GM20000 (cell line): ENCODE results near the gene ACKR3.

Experiments
- DNase-seq: peaks from one replicate; pipeline ENCODE4 v3.0.0; 2012; ENCODE audit warnings: low spot score
- TF ChIP-seq, protein P1 (sequence below): IDR thresholded peaks from 2 replicates; pipeline ENCODE4 v1.5.1; 2012; ENCODE audit warnings: mild to moderate bottlenecking, control low read depth; ENCODE audit errors: extremely low read depth, missing control alignments

ACKR3 gene

DNA sequence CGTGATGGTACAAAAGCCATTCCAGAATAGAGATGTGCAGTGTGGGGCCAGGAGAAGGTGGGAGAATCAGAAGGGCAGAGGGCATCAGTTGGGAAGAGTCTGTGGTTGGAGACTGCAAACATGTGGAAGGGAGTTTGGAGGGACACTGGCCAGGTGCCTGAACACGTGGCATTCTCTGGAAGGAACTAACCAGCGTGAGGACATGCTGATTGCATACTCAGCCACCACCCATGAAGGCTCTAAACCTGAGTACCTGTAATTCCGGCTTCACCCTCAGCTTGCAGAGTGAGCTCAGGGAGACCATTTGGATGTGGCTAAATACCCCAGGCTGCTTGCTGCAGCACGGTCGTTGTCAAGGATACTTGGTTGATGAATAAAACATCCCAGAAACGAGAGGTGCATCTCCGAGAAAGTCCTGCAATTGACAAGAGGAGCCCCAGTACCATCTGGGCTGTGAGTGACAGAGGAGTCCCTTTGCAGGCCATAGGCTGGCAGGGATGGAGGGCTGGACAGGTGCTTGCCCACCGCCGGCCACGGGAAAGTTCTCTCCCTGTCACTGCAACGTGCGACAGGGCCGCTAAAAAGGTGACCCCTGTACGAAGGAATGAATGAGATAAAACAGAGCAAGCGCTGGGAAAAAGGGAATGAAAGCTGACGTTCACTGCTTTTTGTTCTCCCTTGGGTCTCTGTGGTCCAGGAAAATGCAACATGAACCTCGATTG is 5.0 kb downstream of the ACKR3 start:
- DNase-seq, result no peak
- TF ChIP-seq, protein P1, sequence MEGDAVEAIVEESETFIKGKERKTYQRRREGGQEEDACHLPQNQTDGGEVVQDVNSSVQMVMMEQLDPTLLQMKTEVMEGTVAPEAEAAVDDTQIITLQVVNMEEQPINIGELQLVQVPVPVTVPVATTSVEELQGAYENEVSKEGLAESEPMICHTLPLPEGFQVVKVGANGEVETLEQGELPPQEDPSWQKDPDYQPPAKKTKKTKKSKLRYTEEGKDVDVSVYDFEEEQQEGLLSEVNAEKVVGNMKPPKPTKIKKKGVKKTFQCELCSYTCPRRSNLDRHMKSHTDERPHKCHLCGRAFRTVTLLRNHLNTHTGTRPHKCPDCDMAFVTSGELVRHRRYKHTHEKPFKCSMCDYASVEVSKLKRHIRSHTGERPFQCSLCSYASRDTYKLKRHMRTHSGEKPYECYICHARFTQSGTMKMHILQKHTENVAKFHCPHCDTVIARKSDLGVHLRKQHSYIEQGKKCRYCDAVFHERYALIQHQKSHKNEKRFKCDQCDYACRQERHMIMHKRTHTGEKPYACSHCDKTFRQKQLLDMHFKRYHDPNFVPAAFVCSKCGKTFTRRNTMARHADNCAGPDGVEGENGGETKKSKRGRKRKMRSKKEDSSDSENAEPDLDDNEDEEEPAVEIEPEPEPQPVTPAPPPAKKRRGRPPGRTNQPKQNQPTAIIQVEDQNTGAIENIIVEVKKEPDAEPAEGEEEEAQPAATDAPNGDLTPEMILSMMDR, result no peak

DNA sequence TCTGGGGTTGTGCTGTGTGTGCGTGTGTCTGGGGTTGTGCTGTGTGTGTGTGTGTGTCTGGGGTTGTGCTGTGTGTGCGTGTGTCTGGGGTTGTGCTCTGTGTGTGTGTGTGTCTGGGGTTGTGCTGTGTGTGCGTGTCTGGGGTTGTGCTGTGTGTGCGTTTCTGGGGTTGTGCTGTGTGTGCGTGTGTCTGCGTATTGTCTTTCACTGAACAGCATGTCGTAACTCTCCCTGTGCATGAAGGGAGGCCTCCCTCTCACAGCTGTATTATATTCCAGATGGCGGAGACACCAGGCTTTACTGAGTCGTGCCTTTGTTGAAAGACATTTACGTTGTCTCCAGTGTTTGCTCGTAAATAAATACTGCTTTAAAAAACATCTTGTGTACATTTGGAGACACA is 5.9 kb downstream of the ACKR3 start:
- TF ChIP-seq, protein P1, result no peak
- no peak for DNase-seq

DNA sequence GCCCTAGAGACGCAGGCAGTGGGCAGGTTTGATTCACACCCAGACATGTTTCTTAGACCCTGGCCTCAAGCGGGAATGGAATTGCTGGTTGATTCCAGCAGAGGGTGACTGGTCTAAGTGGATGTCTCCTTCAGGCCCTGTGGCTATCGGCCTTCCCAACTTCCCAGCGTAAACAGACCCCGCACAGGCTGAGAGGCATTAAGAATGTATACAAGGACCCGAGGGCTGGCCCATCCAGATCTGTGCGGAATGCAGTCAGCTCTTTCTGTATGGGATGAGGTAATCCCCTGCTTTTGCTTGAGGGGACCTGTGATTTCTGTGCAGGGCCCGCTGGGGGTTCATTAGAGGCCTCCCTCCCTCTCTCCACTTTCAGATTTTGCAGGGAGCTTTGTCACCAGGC is 6.5 kb downstream of the ACKR3 start:
- no peak for DNase-seq
- TF ChIP-seq, protein P1, result no peak

DNA sequence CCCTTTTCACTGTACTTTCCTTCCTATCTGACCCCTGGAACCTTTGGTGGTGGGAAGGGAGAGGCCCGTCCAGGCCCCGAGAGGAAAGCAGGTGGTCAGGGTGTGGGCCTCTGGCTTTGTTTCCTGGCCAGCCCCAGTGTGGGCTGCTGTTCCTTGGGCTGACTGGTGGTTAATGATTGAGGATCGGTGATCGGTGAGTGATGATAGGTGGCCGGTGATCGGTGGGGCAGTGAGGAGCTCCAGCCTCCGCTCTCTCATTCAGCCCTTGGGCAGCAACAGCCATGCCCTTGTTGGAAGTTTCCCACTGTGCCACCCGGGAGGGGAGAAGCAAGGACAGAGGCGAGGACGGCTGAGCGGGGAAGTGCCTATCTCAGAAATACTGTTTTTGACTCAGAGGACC is 7.3 kb downstream of the ACKR3 start:
- no peak for DNase-seq
- TF ChIP-seq, protein P1, result no peak

DNA sequence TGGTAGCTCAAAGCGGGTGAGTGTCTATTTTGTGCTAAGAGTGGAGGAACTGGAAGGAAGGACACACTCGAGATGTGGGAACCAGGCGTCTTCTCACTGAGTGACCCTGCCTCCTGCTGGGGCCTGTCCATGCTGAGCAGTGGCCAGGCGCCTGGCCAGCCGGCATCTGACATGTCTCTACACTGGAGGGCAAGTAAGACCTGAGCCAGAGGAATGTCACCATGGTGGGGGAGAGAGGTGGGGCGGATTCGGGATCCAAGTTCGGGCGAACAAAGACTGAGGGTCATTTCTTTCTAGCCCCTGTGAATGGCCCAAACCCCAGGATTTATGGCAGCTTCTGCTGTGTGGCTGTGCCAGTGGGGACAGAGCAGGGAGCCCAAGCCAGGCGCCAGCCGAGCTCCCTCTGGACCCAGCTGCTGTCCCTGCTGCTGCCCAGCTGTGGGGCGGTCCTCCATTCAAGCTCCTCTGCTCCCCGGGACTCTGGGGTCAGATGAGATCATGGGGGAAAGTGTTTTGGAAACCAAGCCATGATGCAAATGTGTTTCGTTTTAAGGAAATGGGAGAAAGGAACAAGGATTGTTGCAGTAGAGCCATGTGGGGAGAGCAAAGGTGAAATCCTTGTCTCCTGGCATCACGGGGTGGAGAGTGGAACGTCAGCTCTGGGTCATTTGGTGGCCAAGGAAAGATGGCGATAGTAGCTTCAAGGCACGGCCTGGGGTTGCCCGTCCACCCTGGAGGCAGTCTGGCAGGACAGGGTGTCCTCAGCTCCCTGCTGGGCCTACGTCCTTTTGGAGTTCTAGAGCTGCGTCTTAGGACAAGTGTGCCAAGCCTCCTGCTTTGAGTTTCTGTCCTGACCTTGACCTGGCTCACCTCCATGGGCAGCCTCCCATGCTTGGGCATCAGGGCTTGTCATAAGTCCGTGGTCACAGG is 8.1 kb downstream of the ACKR3 start:
- TF ChIP-seq, protein P1, result no peak
- no peak for DNase-seq

DNA sequence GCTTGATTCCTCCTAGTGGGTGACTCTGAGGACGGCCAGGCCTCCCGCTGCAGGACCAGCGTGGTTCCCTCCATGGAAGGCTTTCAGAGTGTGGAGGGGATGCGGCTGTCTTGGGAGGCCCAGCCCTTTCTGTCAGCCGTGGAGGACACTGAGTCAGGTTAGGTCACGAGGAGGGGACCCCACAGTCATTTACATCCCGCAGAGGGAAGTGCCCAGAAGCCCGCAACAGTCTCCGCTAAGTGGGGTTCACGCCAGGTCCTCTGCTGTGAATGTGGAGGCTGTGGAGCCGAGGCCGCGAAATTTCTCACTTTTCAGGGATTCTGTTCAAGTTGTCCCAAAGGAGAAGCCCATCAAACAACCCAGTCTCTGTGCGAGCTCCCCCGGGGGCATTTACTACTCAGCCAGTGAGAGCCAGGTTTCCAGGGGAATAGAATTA is 8.8 kb downstream of the ACKR3 start:
- TF ChIP-seq, protein P1, result no peak
- no peak for DNase-seq
